PFSK-1 (cell line): ENCODE data around the gene COMP.

Experiments
- FOXP2 ChIP-seq: optimal IDR thresholded peaks from 2 replicates; pipeline ENCODE3; 2011; ENCODE audit warnings: borderline replicate concordance, control low read depth, inconsistent platforms; ENCODE audit not compliant: insufficient read depth; ENCODE audit errors: extremely low read length, extremely low read depth
- POLR2AphosphoS5 ChIP-seq: IDR thresholded peaks from 2 replicates; pipeline ENCODE4 v1.6.1; 2012; ENCODE audit warnings: low read depth, mild to moderate bottlenecking, control low read depth, low read length, moderate library complexity
- REST ChIP-seq, 2 experiments: IDR thresholded peaks; 2 replicates each; pipeline versions ENCODE4 v1.6.1 to v1.8.0; 2011 to 2012; ENCODE audit warnings: low read depth in 2 of 2, low read length in 2 of 2, control low read depth in 1 of 2, inconsistent platforms in 1 of 2, mild to moderate bottlenecking in 1 of 2, moderate library complexity in 1 of 2; ENCODE audit not compliant: insufficient read depth in 1 of 2
- SIN3A ChIP-seq: IDR thresholded peaks from 2 replicates; pipeline ENCODE4 v1.6.1; 2012; ENCODE audit warnings: mild to moderate bottlenecking, low read length, moderate library complexity, borderline replicate concordance; ENCODE audit not compliant: insufficient read depth
- TAF1 ChIP-seq: IDR thresholded peaks from 2 replicates; pipeline ENCODE4 v1.6.1; 2012; ENCODE audit warnings: low read length, control low read depth, borderline replicate concordance; ENCODE audit not compliant: insufficient read depth

The COMP gene

GRCh38 chr19:18768046-18768771 lies 22.9 kb downstream of the COMP start:
- TF ChIP-seq FOXP2 (no peak), POLR2AphosphoS5 (no peak), REST (IDR thresholded peaks at IDR 0.05; ENCODE audit: insufficient read depth in 1 of 2, low read depth in 2 of 2, low read length in 2 of 2) (no peak), SIN3A (no peak)

GRCh38 chr19:18765224-18765623 lies 25.9 kb downstream of the COMP start:
- TF ChIP-seq REST (IDR thresholded peaks at IDR 0.05; ENCODE audit: insufficient read depth in 1 of 2, low read depth in 2 of 2, low read length in 2 of 2): no peak
- no peak for TF ChIP-seq TAF1
- TF ChIP-seq SIN3A: no peak
- no peak for TF ChIP-seq POLR2AphosphoS5
- TF ChIP-seq FOXP2: no peak

GRCh38 chr19:18764591-18765051 lies 26.5 kb downstream of the COMP start:
- TF ChIP-seq FOXP2 (no peak), TAF1 (no peak), REST (IDR thresholded peaks at IDR 0.05; ENCODE audit: insufficient read depth in 1 of 2, low read depth in 2 of 2, low read length in 2 of 2) (no peak), POLR2AphosphoS5 (no peak), SIN3A (no peak)

- TF ChIP-seq POLR2AphosphoS5: no peak
- no peak for TF ChIP-seq TAF1
- TF ChIP-seq SIN3A: no peak
- no peak for TF ChIP-seq FOXP2
- no peak for TF ChIP-seq REST (IDR thresholded peaks at IDR 0.05; ENCODE audit: insufficient read depth in 1 of 2, low read depth in 2 of 2, low read length in 2 of 2)
Measured at GRCh38 chr19:18763674-18764590, 27.2 kb downstream of the COMP start.
